ENCODE results near the gene PHF13.
"Not testable (repeated sequence)": the region's sequence is repeated elsewhere in the genome, so short reads cannot be mapped to it uniquely, and the experiment has no call there.

The PHF13 gene

DNA sequence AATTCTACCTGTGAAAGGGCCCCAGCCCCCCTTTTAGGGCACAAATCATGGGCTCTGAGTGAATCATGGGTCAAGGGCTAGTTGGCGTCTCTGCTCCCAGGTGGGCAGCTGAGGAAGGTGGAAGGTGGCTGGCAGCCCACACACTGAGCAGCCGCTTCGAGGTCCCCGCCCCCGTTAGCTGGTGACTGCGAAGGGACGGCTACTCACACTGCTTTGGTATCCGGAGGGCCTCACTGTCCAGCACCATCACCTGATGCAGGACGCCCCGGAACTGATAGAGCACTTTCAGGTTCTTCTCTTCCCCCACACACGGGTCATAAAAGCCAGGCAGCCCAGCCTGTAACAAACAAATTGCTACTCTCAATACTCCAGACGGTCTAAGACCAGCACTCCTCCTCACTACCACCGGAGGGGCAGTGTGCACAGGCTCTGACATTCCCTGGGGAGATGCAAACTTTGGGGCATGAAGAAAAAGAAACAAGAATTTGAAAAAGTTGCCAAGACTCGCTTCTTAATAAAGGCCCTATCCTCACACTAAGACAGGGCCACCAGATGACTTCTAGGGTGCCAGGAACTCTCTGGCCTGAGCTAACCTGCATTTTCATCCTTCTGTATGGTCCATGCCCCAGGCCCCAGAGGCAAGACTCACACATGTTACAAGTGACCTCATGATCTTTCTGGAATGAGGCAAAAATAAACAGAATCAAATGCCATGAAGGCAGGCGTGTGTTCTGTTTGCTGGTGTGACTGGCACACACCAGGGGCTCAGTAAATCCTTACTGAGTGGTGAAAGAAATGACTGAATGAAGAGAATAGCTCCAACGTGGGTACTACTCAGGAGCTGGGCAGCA is 22.6 kb downstream of the PHF13 start:
- no peak for DNase-seq
- no peak for TF ChIP-seq POLR2A (IDR thresholded peaks at IDR 0.05; ENCODE audit: low read length)
- TF ChIP-seq GATA1 (IDR thresholded peaks at IDR 0.05; ENCODE audit: low read depth, low read length): no peak

DNA sequence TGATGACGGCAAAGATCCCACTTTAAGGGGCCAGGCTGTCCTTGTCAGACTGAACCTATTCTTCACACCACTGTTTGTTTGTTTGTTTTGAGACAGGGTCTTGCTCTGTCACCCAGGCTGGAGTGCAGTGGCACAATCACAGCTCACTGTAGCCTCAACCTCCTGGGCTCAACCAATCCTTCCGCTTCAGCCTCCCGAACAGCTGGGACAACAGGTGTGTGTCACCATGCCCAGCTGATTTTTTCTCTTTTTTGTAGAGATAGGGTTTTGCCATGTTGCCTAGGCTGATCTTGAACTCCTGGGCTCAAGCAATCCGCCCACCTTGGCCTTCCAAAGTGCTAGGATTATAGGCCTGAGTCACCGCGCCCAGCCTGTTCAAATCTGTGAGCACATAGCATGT is 23.2 kb downstream of the PHF13 start:
- DNase-seq: not testable (repeated sequence)

DNA sequence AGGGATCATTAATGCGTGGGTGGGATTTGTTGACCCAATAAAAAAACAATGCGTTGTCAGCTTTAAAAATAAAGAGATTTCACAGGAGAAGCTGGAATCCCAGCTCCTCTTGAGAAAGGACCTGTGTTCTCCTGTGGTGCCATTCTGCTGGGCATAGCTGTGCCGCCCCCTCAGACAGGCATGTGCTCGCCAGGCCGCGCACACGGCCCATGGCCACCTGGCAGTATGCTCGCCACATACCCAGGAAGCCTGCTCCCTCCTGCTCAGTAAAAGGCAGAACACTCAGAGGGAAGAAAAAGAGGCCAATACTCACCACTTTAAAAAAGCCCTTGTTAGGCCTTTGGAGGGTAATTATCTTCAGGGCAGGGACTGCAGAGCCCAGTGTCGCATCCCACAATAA is 24.2 kb downstream of the PHF13 start:
- no peak for DNase-seq
- TF ChIP-seq GATA1 (IDR thresholded peaks at IDR 0.05; ENCODE audit: low read depth, low read length) (no peak), POLR2A (IDR thresholded peaks at IDR 0.05; ENCODE audit: low read length) (no peak)

DNA sequence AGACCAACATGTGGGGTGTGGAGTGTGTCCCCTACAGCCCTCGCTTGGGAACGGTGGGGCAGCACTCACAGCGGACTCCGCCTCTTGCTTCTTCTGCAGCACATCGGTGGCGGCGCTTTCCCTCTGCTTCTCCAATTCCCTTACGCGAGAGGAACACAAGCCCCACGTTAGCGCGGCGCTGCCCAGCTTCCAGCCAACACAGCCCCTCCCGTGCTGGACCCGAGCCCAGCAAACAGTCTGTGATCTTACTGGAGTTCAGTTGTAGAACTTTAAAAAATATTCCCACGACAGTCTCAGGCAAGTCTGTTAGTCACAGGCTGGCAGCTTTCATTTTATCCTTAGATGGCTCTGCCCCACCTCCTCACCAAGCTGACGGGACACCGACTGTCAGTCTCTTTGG is 24.7 kb downstream of the PHF13 start:
- TF ChIP-seq GATA1 (IDR thresholded peaks at IDR 0.05; ENCODE audit: low read depth, low read length) (no peak), POLR2A (IDR thresholded peaks at IDR 0.05; ENCODE audit: low read length) (no peak)
- DNase-seq: no peak

DNA sequence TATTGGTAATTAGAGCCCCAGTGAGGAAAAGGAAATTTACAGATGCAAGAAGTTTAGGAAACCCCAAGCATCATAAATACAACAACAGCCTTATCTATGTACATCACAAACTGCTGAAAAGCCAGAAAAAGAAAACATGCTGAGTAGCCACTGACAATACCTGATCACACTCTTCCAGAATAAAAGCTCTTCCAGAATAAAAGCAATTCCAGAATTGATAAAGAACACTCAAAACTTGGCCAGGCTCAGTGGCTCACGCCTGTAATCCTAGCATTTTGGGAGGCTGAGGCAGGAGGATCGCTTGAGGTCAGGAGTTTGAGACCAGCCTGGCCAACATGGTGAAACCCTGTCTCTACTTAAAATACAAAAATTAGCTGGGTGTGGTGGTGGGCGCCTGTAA is 27.3 kb downstream of the PHF13 start:
- DNase-seq: not testable (repeated sequence)

DNA sequence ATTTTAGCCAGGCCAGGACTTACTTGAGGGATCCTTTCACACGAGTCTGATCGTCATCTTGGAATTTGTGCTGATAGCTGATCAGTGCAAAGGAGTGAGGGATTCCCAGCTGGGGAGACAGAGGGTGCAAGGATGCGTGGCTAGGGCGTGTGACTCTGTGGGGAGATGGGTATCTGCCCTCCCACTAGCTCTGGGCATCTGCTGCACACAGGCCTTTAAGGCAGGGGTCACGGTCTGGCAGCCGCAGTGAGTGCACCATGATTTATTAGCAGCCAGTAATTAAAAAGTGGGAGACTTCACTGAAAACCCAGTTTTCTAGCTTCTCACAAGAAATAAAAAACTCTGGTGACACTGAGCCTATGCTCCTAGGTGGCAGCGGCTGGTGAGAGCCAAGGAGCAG is 31.5 kb downstream of the PHF13 start:
- TF ChIP-seq GATA1 (IDR thresholded peaks at IDR 0.05; ENCODE audit: low read depth, low read length) (no peak), POLR2A (IDR thresholded peaks at IDR 0.05; ENCODE audit: low read length) (no peak)
- no peak for DNase-seq

DNA sequence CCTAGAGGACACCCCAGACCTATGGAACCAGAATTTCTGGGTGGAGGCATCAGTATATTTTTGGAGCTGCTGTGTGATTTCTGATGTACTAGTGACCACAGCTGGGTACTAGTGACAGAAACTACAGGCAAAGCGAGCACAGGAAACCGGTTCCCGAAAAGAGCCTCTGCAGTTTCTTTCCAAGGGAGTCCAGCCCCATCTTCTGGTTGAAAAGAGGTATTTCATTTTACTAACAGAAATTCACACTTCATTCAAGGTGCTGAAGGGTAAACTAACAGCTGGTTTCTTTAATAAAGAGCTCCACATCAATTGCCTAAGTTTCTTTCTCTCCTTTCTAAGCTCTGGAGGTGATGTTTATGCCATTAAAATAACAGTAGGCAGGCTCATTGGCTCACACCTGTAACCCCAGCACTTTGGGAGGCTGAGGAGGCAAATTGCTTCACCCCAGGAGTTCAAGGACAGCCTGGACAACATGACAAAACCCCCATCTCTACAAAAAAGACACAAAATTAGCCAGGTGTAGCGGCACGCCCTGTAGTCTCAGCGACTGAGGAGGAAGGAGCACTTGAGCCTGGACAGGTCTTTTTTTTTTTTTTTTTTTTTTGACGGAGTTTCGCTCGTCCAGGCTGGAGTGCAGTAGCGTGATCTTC is 33.1 kb downstream of the PHF13 start:
- TF ChIP-seq GATA1 (IDR thresholded peaks at IDR 0.05; ENCODE audit: low read depth, low read length) (no peak), POLR2A (IDR thresholded peaks at IDR 0.05; ENCODE audit: low read length) (no peak)
- peak; percentile 67 to 75 for DNase-seq

DNA sequence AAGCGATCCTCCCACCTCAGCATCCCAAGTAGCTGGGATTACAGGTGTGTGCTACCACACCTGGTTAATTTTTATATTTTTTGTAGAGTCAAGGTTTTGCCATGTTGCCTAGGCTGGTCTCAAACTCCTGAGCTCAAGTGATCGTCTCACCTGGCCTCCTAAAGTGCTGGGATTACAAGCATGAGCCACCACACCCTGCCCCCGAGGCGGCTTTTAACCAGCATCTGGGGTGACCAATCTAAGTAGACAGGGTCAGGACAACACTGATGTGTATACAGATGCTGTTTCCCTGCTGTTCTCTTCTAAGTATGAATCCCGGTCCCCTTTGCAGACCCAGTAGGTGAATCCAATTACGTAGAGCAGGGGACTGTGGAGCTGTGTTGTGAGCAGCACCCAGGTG is 35.0 kb downstream of the PHF13 start:
- DNase-seq: no peak
- TF ChIP-seq POLR2A (IDR thresholded peaks at IDR 0.05; ENCODE audit: low read length) (no peak), GATA1 (IDR thresholded peaks at IDR 0.05; ENCODE audit: low read depth, low read length) (no peak)

DNA sequence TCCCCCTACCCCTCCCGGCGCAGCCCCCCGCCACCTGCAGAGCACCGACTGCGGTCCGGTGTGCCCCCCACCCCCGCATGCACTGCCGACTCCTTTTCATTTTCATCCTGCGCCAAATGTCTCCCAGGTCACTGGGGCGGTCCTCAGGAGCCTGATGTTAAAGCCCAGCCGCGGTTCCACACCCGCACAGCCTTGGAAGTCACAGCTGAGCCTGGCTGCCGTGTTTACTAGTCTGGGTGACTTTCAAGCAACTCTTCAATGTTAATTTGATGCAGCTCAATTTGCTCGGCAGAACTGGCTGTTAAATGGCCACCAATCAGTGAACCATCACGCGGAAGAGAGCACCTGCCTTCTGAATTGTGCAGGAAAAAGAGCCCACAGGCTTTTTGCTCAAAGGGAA is 38.4 kb downstream of the PHF13 start:
- TF ChIP-seq POLR2A (IDR thresholded peaks at IDR 0.05; ENCODE audit: low read length): no peak
- TF ChIP-seq GATA1 (IDR thresholded peaks at IDR 0.05; ENCODE audit: low read depth, low read length): no peak
- DNase-seq: no peak

DNA sequence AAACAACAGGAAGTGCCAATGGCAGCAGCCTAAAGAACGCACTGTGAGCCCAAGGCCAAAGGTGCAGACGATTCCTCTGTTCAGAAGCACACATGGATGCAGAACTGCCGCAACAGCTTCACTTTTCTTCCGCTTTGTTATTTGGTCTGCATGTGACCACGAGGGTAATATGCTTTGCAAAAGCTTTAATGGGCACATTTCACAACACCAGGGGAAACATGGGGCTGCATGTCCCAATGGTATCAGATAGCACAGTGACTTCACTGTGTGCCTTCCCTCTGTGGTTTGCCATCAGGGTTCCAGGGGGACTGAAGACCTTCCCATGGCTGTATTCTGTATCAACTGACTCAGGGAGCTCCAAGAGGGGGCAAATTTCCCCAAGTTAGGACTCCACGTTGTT is 39.5 kb downstream of the PHF13 start:
- TF ChIP-seq GATA1 (IDR thresholded peaks at IDR 0.05; ENCODE audit: low read depth, low read length) (no peak), POLR2A (IDR thresholded peaks at IDR 0.05; ENCODE audit: low read length) (no peak)
- no peak for DNase-seq

DNA sequence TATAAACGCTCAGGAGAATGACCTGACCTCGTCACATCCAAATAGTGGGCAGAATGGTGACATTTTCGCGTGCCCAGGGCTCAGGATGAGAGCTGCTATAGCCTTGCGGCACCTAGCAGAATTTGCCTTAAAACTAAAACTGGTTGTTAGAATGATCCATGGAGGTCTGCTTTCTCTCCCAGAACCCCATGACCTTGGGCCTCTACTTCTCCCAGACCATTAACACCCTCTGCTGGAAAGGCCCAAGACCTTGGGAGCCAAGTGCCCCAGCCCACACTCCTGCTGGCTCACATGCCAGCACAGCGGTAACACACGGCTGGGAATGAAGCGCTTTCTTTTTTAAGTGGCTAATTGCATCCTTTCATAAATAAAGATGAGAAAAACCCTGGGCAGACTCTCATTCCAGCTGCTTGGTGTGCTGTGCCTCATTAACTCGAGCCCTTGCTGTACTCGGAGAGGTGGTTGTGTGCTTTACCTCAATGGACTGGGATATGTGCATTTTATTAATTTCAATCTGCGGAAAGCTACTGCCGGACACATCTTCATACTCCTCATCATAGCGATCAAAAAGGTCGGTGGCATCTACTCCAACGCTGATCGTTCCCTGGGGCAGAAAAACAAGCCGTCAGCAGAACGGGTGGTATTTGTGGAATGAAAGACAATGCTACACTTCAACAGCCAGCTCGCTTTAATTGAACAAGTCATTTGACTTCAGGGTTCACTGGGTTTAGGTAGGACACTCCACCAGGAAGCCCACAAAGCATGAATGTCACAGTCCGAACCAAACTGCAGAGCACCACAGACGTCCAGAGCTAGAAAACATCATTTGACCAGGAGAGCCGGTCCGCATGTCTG is 40.1 kb downstream of the PHF13 start:
- TF ChIP-seq POLR2A (IDR thresholded peaks at IDR 0.05; ENCODE audit: low read length) (no peak), GATA1 (IDR thresholded peaks at IDR 0.05; ENCODE audit: low read depth, low read length) (no peak)
- no peak for DNase-seq

DNA sequence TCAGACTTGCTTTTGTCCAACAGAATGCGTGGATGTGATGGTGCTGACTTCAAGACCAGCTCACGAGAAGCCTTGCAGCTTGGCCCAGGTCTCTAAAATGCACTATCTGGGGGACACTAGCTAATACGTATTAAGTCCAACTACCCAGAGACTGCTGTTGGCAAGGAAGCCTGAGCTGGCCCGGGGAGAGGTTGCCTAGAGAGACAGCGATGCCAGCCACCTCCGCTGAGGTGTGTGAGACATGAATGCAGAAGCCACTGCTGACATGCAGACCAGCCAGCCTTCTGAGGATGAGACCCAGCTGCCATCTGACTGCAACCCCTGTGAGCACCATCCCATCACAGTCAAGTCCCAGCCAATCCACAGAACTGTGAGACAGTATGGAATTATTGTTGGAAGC is 43.6 kb downstream of the PHF13 start:
- DNase-seq: no peak
- no peak for TF ChIP-seq GATA1 (IDR thresholded peaks at IDR 0.05; ENCODE audit: low read depth, low read length)
- TF ChIP-seq POLR2A (IDR thresholded peaks at IDR 0.05; ENCODE audit: low read length): no peak

DNA sequence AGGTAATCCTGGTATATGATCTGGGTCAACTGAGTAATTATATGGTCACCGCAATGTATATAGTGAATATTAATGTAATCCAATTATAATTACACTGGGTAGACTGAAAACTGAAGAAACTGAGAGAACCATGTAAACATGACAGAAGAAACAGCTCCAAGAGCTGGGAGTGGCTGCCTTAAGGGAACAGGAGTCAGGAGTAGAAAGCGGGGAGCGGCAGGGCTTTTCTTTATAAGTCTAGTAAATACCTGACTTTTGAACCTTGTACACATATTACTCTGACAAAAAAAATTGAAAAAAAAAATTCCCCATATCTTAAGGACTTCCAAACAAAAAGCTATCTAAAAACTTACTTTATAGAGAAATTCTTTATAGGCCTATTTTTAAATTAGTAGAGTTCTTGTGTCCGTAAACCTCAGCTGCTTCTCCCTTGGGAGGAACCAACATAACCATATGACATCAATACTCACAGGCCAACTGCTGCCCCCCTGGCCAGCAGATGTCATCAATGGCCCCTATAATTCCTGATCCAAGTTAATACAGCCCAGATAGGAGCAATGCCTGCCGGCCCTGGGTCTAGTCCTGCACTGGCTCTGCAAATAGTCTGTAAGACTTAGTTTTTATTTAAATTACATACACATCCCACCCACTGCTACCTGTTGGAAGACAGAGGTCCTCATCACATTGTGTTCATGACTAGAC is 45.0 kb downstream of the PHF13 start:
- no peak for TF ChIP-seq GATA1 (IDR thresholded peaks at IDR 0.05; ENCODE audit: low read depth, low read length)
- TF ChIP-seq POLR2A (IDR thresholded peaks at IDR 0.05; ENCODE audit: low read length): no peak
- no peak for DNase-seq

Data from erythroblast (primary cell).